ENCODE results near the gene TMCO5A. TPM values are rescaled to one million over a fixed set of nuclear protein-coding genes. Genes with fewer than 3 reads are reported as not detected.
"Not testable (repeated sequence)": the region's sequence is repeated elsewhere in the genome, so short reads cannot be mapped to it uniquely, and the experiment has no call there.

TMCO5A gene
- total RNA-seq, 1 experiment from 2014 or later: not detected

GRCh38 chr15:37951999-37952398 is 17.6 kb downstream of the TMCO5A start:
- DNase-seq: no peak
- Histone ChIP-seq H2AK5ac (ENCODE audit: insufficient read length, low read length) (no peak overlapping the region), H2BK15ac (ENCODE audit: low read depth, low read length) (no peak overlapping the region), H3K79me1 (ENCODE audit: insufficient read depth, low read depth, low read length, poor library complexity, severe bottlenecking) (no peaks in the 10 kb centered on the region), H3K9me3 (ENCODE audit: control insufficient read depth, low read depth, low read length) (no peaks in the 10 kb centered on the region), H2BK12ac (ENCODE audit: insufficient read length, low read depth, low read length) (no peak overlapping the region), H4K20me1 (ENCODE audit: control insufficient read depth, insufficient read depth, insufficient read length) (no peaks in the 10 kb centered on the region), H3K23ac (ENCODE audit: insufficient read length, low read depth, low read length) (no peak overlapping the region), H3K56ac (ENCODE audit: insufficient read length, low read depth, low read length) (no peak overlapping the region), H3K4ac (ENCODE audit: low read depth, low read length) (no peak overlapping the region), H4K8ac (replicated peaks; ENCODE audit: insufficient read length, low read depth, low read length) (no peak overlapping the region), H2AFZ (ENCODE audit: low read length) (no peak overlapping the region), H2BK5ac (ENCODE audit: insufficient read length, low read length) (no peak overlapping the region), H3K27ac (ENCODE audit: insufficient read length, low read depth, low read length) (no peak overlapping the region), H3K14ac (ENCODE audit: insufficient read depth, low read length) (no peak overlapping the region), H3K4me1 (ENCODE audit: insufficient read depth, low read length) (no peaks in the 10 kb centered on the region), H3K79me2 (ENCODE audit: insufficient read depth, low read length) (no peaks in the 10 kb centered on the region), H4K5ac (ENCODE audit: insufficient read length, low read depth, low read length) (no peak overlapping the region), H3K23me2 (ENCODE audit: insufficient read length, low read depth, low read length, poor library complexity, severe bottlenecking) (no peaks in the 10 kb centered on the region), H4K91ac (ENCODE audit: insufficient read length, low read depth, low read length) (no peak overlapping the region), H3K18ac (ENCODE audit: insufficient read length, low read depth, low read length) (no peak overlapping the region), H3K9ac (ENCODE audit: extremely low read depth, insufficient read length, low read length) (no peak overlapping the region), H3K27me3 (ENCODE audit: insufficient read depth, low read length) (no peaks in the 10 kb centered on the region), H3K4me2 (ENCODE audit: insufficient read depth, insufficient read length, low read length) (no peak overlapping the region), H2BK20ac (ENCODE audit: low read depth, low read length, poor library complexity, severe bottlenecking) (no peak overlapping the region), H3T11ph (ENCODE audit: low read length) (no peak overlapping the region), H2BK120ac (ENCODE audit: low read depth, low read length, poor library complexity, severe bottlenecking) (no peak overlapping the region)
- H3K4me3 Mint-ChIP-seq: no peak overlapping the region
- WGBS (ENCODE audit: extremely low coverage, insufficient read length, low lambda C conversion rate): no CpG with 5 or more reads among the region's 4 CpGs
- no peaks in the 10 kb centered on the region for H3K9me3 Mint-ChIP-seq
- H3K36me3 Mint-ChIP-seq (ENCODE audit: insufficient read depth in 1 of 3, low read depth in 3 of 3): no peaks in the 10 kb centered on the region
- H3K27me3 Mint-ChIP-seq (ENCODE audit: low read depth): peaks cover 4% of the 10 kb centered on the region; the same call in 1 of the 2 replicates
- no peaks in the 10 kb centered on the region for H3K4me1 Mint-ChIP-seq
- H3K27ac Mint-ChIP-seq: no peak overlapping the region
- no peak for TF ChIP-seq CTCF (conservative IDR thresholded peaks at IDR 0.05)

- not testable (repeated sequence) for H3T11ph ChIP-seq (ENCODE audit: low read length); H3K4me3 Mint-ChIP-seq; H2BK5ac ChIP-seq (ENCODE audit: insufficient read length, low read length)
Observed at GRCh38 chr15:37960742-37961141, 26.3 kb downstream of the TMCO5A start.

More at GRCh38 chr15:37960742-37961141, 26.3 kb downstream of the TMCO5A start:
- H4K8ac ChIP-seq (replicated peaks; ENCODE audit: insufficient read length, low read depth, low read length); H3K79me2 ChIP-seq (ENCODE audit: insufficient read depth, low read length); H3K56ac ChIP-seq (ENCODE audit: insufficient read length, low read depth, low read length); H3K27me3 Mint-ChIP-seq (ENCODE audit: low read depth); H3K18ac ChIP-seq (ENCODE audit: insufficient read length, low read depth, low read length); H3K27me3 ChIP-seq (ENCODE audit: insufficient read depth, low read length); H2BK120ac ChIP-seq (ENCODE audit: low read depth, low read length, poor library complexity, severe bottlenecking); H3K27ac ChIP-seq (ENCODE audit: insufficient read length, low read depth, low read length); H3K23me2 ChIP-seq (ENCODE audit: insufficient read length, low read depth, low read length, poor library complexity, severe bottlenecking); H2BK20ac ChIP-seq (ENCODE audit: low read depth, low read length, poor library complexity, severe bottlenecking); H3K4me2 ChIP-seq (ENCODE audit: insufficient read depth, insufficient read length, low read length); H3K4me1 ChIP-seq (ENCODE audit: insufficient read depth, low read length); H3K9me3 Mint-ChIP-seq; H2BK15ac ChIP-seq (ENCODE audit: low read depth, low read length); H3K27ac Mint-ChIP-seq; H4K5ac ChIP-seq (ENCODE audit: insufficient read length, low read depth, low read length); H2AFZ ChIP-seq (ENCODE audit: low read length); DNase-seq; H3K4ac ChIP-seq (ENCODE audit: low read depth, low read length); H3K9ac ChIP-seq (ENCODE audit: extremely low read depth, insufficient read length, low read length); H3K4me1 Mint-ChIP-seq; H3K14ac ChIP-seq (ENCODE audit: insufficient read depth, low read length); H4K20me1 ChIP-seq (ENCODE audit: control insufficient read depth, insufficient read depth, insufficient read length); H3K36me3 Mint-ChIP-seq (ENCODE audit: insufficient read depth in 1 of 3, low read depth in 3 of 3); H3K79me1 ChIP-seq (ENCODE audit: insufficient read depth, low read depth, low read length, poor library complexity, severe bottlenecking); H3K9me3 ChIP-seq (ENCODE audit: control insufficient read depth, low read depth, low read length); H4K91ac ChIP-seq (ENCODE audit: insufficient read length, low read depth, low read length); H2BK12ac ChIP-seq (ENCODE audit: insufficient read length, low read depth, low read length); H2AK5ac ChIP-seq (ENCODE audit: insufficient read length, low read length); H3K23ac ChIP-seq (ENCODE audit: insufficient read length, low read depth, low read length): not testable (repeated sequence)
- WGBS (ENCODE audit: extremely low coverage, insufficient read length, low lambda C conversion rate): no CpG with 5 or more reads among the region's 1 CpG

Data from H9 (cell line).